Esophagus muscularis mucosa (tissue), 3 donors: ENCODE results near the gene HLA-F.

Source experiments
- CTCF ChIP-seq, 3 experiments: fragments of 200-600 bp in 2 of 3; fragments of 450-650 bp in 1 of 3; sonication (generic) in 2 of 3; IDR thresholded peaks; one replicate each; pipeline ENCODE4 v1.5.1; 2017 to 2019; ENCODE audit warnings: antibody characterized with exemption in 3 of 3, mild to moderate bottlenecking in 2 of 3, moderate library complexity in 1 of 3
- POLR2A ChIP-seq: fragments of 450-650 bp; IDR thresholded peaks from one replicate; pipeline ENCODE4 v1.6.1; 2017; ENCODE audit warnings: antibody characterized with exemption, moderate library complexity, mild to moderate bottlenecking, low read depth

GRCh38 chr6:29694637-29695036, 28.6 kb upstream of the HLA-F start:
- no peak for TF ChIP-seq POLR2A
- no peak for TF ChIP-seq CTCF (IDR thresholded peaks at IDR 0.05)
